Measurements from ENCODE around the gene ZSCAN18. TPM values are rescaled to one million over a fixed set of nuclear protein-coding genes. Genes with fewer than 3 reads are reported as not detected.

ZSCAN18 gene
- total and polyA plus RNA-seq, 9 of the 15 experiments (the other 6 are each of a cell fraction or from before 2014, with no cell fraction given): 0.07 to 1.9 (median 0.31) TPM; not detected in 1

DNA sequence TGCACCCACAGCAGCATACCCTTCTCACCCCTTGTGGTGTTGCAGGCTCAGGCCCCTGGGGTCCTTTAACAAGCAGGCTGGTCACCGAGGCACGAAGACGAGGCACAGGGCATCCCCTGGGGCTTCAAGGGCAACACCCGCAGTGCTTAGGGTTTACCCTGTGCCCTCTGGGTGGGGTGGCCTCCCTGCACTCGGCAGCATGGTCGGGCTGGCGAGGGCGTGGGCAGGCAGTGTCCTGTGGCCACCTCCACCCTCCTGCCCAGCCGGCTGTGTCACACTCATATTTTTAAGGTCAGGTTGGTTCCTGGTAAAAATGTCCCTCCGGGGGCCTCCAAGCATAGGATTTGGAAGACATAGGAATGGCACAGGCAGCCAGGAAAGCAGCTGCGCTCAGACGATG is 50.4 kb downstream of the ZSCAN18 start:
- Histone ChIP-seq H3K27me3 (ENCODE audit: control insufficient read depth in 2 of 2, insufficient read depth in 2 of 2, low read length in 2 of 2) (peaks cover 0 to 10% of the 10 kb centered on the region in 2 experiments; a peak in 2 of 5 replicates), H3K4me1 (replicated peaks in 1 of 2; ENCODE audit: control insufficient read depth in 2 of 2, insufficient read depth in 2 of 2, low read length in 2 of 2) (peaks cover 0 to 15% of the 10 kb centered on the region in 2 experiments; a peak in 2 of 5 replicates), H3K27ac (ENCODE audit: extremely low read depth, low read depth, low read length) (no peak overlapping the region), H3K9me3 (replicated peaks; ENCODE audit: control insufficient read depth, insufficient read depth, low read depth, low read length) (no peaks in the 10 kb centered on the region), H3K4me3 (no peak overlapping the region), H3K9me1 (ENCODE audit: control insufficient read depth, insufficient read depth, low read length) (no peaks in the 10 kb centered on the region), H2AFZ (ENCODE audit: low read depth, low read length) (no peak overlapping the region), H3K4me2 (ENCODE audit: insufficient read depth, low read length) (no peak overlapping the region), H3K9ac (ENCODE audit: insufficient read depth in 1 of 2, low read depth in 2 of 2, low read length in 2 of 2) (no peak overlapping the region), H3K36me3 (ENCODE audit: control insufficient read depth, insufficient read depth, low read length) (no peaks in the 10 kb centered on the region), H4K20me1 (replicated peaks; ENCODE audit: control insufficient read depth, insufficient read depth, low read length) (no peaks in the 10 kb centered on the region), H3K79me2 (ENCODE audit: control insufficient read depth, insufficient read depth, low read length) (no peaks in the 10 kb centered on the region)
- no peak for DNase-seq (ENCODE audit: extremely low read depth in 1 of 4, low spot score in 3 of 4)
- intact Hi-C loops (cut with micrococcal nuclease) (no loop called here), in situ Hi-C loops (cut with MboI) (no loop called here)
- POLR2A ChIA-PET: no interaction called here
- CTCF ChIA-PET (ENCODE audit: low intra/inter-chr PET ratio): no interaction called here
- BruUV-seq (replicated peaks): no TSS peak
- ATAC-seq: no peak
- WGBS (ENCODE audit: insufficient coverage, low coverage, missing lambda C conversion rate): 0% methylated on average over 12 of the region's 12 CpGs
- FAIRE-seq: no peak
- TF ChIP-seq ELF2 (CRISPR knock-in tag; IDR thresholded peaks at IDR 0.05) (no peak), CHD4 (IDR thresholded peaks at IDR 0.05; ENCODE audit: insufficient read depth, insufficient replicate concordance, low read depth, low read length, poor library complexity, severe bottlenecking) (no peak)

DNA sequence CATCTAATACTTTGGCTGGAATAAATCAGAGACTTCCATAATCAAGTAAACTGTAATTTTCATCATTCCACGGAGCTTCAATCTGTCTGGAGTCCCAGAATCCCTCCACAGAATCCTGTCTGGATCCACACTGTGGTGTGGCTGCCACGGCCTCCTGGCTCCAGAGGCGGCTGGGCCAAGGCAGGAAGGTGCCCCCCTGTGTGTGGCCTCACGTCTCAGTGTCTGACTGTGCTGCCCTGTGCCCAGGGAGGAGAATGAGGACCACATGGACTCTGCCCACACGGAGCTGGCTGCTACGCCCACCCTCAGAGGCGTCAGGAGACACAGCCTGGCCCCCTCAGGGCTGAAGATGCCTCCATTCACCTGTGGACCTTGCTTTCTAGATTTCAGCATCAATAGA is 51.2 kb downstream of the ZSCAN18 start:
- no peak overlapping the region for H3K9ac ChIP-seq (ENCODE audit: insufficient read depth in 1 of 2, low read depth in 2 of 2, low read length in 2 of 2)
- H3K36me3 ChIP-seq (ENCODE audit: control insufficient read depth, insufficient read depth, low read length): no peaks in the 10 kb centered on the region
- 2% methylated on average over 6 of the region's 7 CpGs for WGBS (ENCODE audit: insufficient coverage, low coverage, missing lambda C conversion rate)
- peaks cover 0 to 10% of the 10 kb centered on the region in 2 experiments; a peak in 2 of 5 replicates for H3K27me3 ChIP-seq (ENCODE audit: control insufficient read depth in 2 of 2, insufficient read depth in 2 of 2, low read length in 2 of 2)
- ATAC-seq (no peak), DNase-seq (ENCODE audit: extremely low read depth in 1 of 4, low spot score in 3 of 4) (no peak), FAIRE-seq (no peak)
- no peaks in the 10 kb centered on the region for H3K9me1 ChIP-seq (ENCODE audit: control insufficient read depth, insufficient read depth, low read length)
- no peaks in the 10 kb centered on the region for H4K20me1 ChIP-seq (replicated peaks; ENCODE audit: control insufficient read depth, insufficient read depth, low read length)
- H2AFZ ChIP-seq (ENCODE audit: low read depth, low read length): no peak overlapping the region
- peaks cover 0 to 16% of the 10 kb centered on the region in 2 experiments; a peak in 2 of 5 replicates for H3K4me1 ChIP-seq (replicated peaks in 1 of 2; ENCODE audit: control insufficient read depth in 2 of 2, insufficient read depth in 2 of 2, low read length in 2 of 2)
- CTCF ChIA-PET (ENCODE audit: low intra/inter-chr PET ratio): no interaction called here
- in situ Hi-C loops (cut with MboI) (no loop called here), intact Hi-C loops (cut with micrococcal nuclease) (no loop called here)
- no peak overlapping the region for H3K27ac ChIP-seq (ENCODE audit: extremely low read depth, low read depth, low read length)
- no peaks in the 10 kb centered on the region for H3K9me3 ChIP-seq (replicated peaks; ENCODE audit: control insufficient read depth, insufficient read depth, low read depth, low read length)
- POLR2A ChIA-PET: no interaction called here
- no peak overlapping the region for H3K4me3 ChIP-seq
- no peaks in the 10 kb centered on the region for H3K79me2 ChIP-seq (ENCODE audit: control insufficient read depth, insufficient read depth, low read length)
- BruUV-seq (replicated peaks): no TSS peak
- H3K4me2 ChIP-seq (ENCODE audit: insufficient read depth, low read length): no peak overlapping the region
- no peak for TF ChIP-seq FUS (optimal IDR thresholded peaks at IDR 0.05; ENCODE audit: low read depth, low read length)
- TF ChIP-seq MYC (IDR thresholded peaks at IDR 0.05; ENCODE audit: low read depth, low read length): no peak
- TF ChIP-seq MYC (CRISPR knock-in tag; IDR thresholded peaks at IDR 0.05; ENCODE audit: borderline replicate concordance, low read depth): no peak
- no peak for TF ChIP-seq SMAD3 (CRISPR knock-in tag; conservative IDR thresholded peaks at IDR 0.05)
- TF ChIP-seq KDM5B (IDR thresholded peaks at IDR 0.05; ENCODE audit: insufficient replicate concordance, low read depth, low read length): no peak
- TF ChIP-seq KLF16 (IDR thresholded peaks at IDR 0.05): no peak
- TF ChIP-seq BACH1 (tag; IDR thresholded peaks at IDR 0.05): no peak
- TF ChIP-seq, protein P1, sequence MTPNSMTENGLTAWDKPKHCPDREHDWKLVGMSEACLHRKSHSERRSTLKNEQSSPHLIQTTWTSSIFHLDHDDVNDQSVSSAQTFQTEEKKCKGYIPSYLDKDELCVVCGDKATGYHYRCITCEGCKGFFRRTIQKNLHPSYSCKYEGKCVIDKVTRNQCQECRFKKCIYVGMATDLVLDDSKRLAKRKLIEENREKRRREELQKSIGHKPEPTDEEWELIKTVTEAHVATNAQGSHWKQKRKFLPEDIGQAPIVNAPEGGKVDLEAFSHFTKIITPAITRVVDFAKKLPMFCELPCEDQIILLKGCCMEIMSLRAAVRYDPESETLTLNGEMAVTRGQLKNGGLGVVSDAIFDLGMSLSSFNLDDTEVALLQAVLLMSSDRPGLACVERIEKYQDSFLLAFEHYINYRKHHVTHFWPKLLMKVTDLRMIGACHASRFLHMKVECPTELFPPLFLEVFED (CRISPR knock-in tag; conservative IDR thresholded peaks at IDR 0.05): no peak
- TF ChIP-seq SMARCA4 (IDR thresholded peaks at IDR 0.05): no peak
- TF ChIP-seq TAF1 (IDR thresholded peaks at IDR 0.05; ENCODE audit: control insufficient read depth, extremely low read depth, insufficient read depth, low read length, severe bottlenecking): no peak
- TF ChIP-seq PTTG1 (tag; IDR thresholded peaks at IDR 0.05; ENCODE audit: low read depth): no peak
- TF ChIP-seq KHSRP (IDR thresholded peaks at IDR 0.05): no peak
- TF ChIP-seq MTA3 (IDR thresholded peaks at IDR 0.05; ENCODE audit: borderline replicate concordance): no peak
- TF ChIP-seq, protein P2, sequence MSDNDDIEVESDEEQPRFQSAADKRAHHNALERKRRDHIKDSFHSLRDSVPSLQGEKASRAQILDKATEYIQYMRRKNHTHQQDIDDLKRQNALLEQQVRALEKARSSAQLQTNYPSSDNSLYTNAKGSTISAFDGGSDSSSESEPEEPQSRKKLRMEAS (CRISPR knock-in tag; IDR thresholded peaks at IDR 0.05): no peak
- TF ChIP-seq ZNF212 (CRISPR knock-in tag; IDR thresholded peaks at IDR 0.05): no peak
